Esophagus squamous epithelium (tissue), 4 donors: ENCODE data around the gene CAMK1D.

Source experiments
- POLR2A ChIP-seq, 4 donors: fragments of 450-650 bp; IDR thresholded peaks; one replicate each; pipeline ENCODE4 v1.6.1; 2017; ENCODE audit warnings: antibody characterized with exemption in 4 of 4, mild to moderate bottlenecking in 4 of 4, moderate library complexity in 3 of 4
- TF ChIP-seq, protein P1 (sequence below), 6 experiments: fragments of 450-650 bp in 4 of 6; fragments of 200-600 bp in 2 of 6; sonication (generic) in 2 of 6; IDR thresholded peaks; one replicate each; pipeline ENCODE4 v1.5.1; 2016 to 2019; ENCODE audit warnings: antibody characterized with exemption in 6 of 6, mild to moderate bottlenecking in 4 of 6, moderate library complexity in 4 of 6

DNA sequence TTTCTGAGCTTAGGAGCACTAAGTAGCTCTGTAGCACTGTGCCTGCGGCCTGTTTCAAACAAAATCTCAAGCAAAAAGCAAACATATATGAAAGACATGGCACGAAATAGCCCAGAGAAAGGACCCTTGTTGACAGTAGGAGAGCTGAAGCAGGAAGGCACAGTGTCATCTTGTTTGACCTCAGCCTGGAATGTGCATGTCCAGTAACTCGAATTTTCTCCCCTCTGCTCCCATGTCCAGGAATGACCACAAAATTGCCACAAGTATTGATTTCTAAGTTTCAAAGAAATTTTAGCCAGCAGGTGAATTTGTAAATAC is 351.2 kb downstream of the CAMK1D start:
- TF ChIP-seq, protein P1, sequence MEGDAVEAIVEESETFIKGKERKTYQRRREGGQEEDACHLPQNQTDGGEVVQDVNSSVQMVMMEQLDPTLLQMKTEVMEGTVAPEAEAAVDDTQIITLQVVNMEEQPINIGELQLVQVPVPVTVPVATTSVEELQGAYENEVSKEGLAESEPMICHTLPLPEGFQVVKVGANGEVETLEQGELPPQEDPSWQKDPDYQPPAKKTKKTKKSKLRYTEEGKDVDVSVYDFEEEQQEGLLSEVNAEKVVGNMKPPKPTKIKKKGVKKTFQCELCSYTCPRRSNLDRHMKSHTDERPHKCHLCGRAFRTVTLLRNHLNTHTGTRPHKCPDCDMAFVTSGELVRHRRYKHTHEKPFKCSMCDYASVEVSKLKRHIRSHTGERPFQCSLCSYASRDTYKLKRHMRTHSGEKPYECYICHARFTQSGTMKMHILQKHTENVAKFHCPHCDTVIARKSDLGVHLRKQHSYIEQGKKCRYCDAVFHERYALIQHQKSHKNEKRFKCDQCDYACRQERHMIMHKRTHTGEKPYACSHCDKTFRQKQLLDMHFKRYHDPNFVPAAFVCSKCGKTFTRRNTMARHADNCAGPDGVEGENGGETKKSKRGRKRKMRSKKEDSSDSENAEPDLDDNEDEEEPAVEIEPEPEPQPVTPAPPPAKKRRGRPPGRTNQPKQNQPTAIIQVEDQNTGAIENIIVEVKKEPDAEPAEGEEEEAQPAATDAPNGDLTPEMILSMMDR (IDR thresholded peaks at IDR 0.05) = no peak
- TF ChIP-seq POLR2A (IDR thresholded peaks at IDR 0.05) = no peak
